Heart left ventricle (tissue), 16 donors: Measurements from ENCODE around the gene PCDHB12. TPM values are rescaled to one million over a fixed set of nuclear protein-coding genes. Genes with fewer than 3 reads are reported as not detected.
A peak's percentile ranks its signal among the peaks of the same experiment; 100 is the strongest.
"Not testable (repeated sequence)": the region's sequence is repeated elsewhere in the genome, so short reads cannot be mapped to it uniquely, and the experiment has no call there.

ENCODE experiments used
- ATAC-seq, 4 donors: fragments of 200-7000 bp; cut with Tn5 transposase; one replicate each; pipeline ENCODE4 v1.9.1; 2020 to 2022; ENCODE audit warnings: moderate library complexity in 4 of 4, mild to moderate bottlenecking in 3 of 4, moderate number of reproducible peaks in 1 of 4
- DNase-seq, 5 donors: peaks; one replicate each; pipeline ENCODE4 v3.0.0-alpha.2; 2020
- H3K27ac ChIP-seq, 12 donors: fragments of 200-600 bp; sonication (generic) in 4 of 12; one replicate each; pipeline versions ENCODE4 v1.5.0 to v1.8.0; 2016 to 2022; ENCODE audit warnings: mild to moderate bottlenecking in 2 of 12
- H3K27me3 ChIP-seq, 9 donors: fragments of 200-600 bp; sonication (generic) in 2 of 9; one replicate each; pipeline versions ENCODE4 v1.5.1 to v1.8.0; 2016 to 2022; ENCODE audit warnings: mild to moderate bottlenecking in 3 of 9
- H3K36me3 ChIP-seq, 9 donors: fragments of 200-600 bp; sonication (generic) in 2 of 9; one replicate each; pipeline versions ENCODE4 v1.5.0 to v1.8.0; 2018 to 2022; ENCODE audit warnings: mild to moderate bottlenecking in 2 of 9
- H3K4me1 ChIP-seq, 12 donors: fragments of 200-600 bp; sonication (generic) in 4 of 12; one replicate each; pipeline versions ENCODE4 v1.5.0 to v1.8.0; 2016 to 2022; ENCODE audit warnings: mild to moderate bottlenecking in 3 of 12
- H3K4me3 ChIP-seq, 12 donors: fragments of 200-600 bp; sonication (generic) in 4 of 12; one replicate each; pipeline versions ENCODE4 v1.5.0 to v1.8.0; 2017 to 2022; ENCODE audit warnings: mild to moderate bottlenecking in 9 of 12, moderate library complexity in 4 of 12
- H3K9me3 ChIP-seq, 12 donors: fragments of 200-600 bp; sonication (generic) in 4 of 12; one replicate each; pipeline versions ENCODE4 v1.5.0 to v1.8.0; 2016 to 2022; ENCODE audit warnings: mild to moderate bottlenecking in 1 of 12
- CTCF ChIP-seq, 12 donors: fragments of 200-600 bp; sonication (generic) in 4 of 12; IDR thresholded peaks; one replicate each; pipeline versions ENCODE4 v1.5.0 to v1.8.0; 2018 to 2022; ENCODE audit warnings: antibody characterized with exemption in 12 of 12, mild to moderate bottlenecking in 5 of 12
- POLR2A ChIP-seq, 2 donors: fragments of 450-650 bp; IDR thresholded peaks; one replicate each; pipeline ENCODE4 v1.6.1; 2017; ENCODE audit warnings: antibody characterized with exemption in 2 of 2, mild to moderate bottlenecking in 2 of 2, moderate library complexity in 2 of 2
- whole genome bisulfite sequencing, 4 donors: extraction: QIAGEN DNeasy Blood & Tissue Kit in 2 of 4; methylation state at CpG; one replicate each; pipeline versions ENCODE4 v1.1.5 to v1.1.7; 2013 to 2018; 5-methylcytosine and 5-hydroxymethylcytosine counted together
- intact Hi-C, 10 donors: fragments of 100-400 bp; cut with DNase I; formaldehyde crosslinking; loops; one replicate each; pipeline versions ENCODE4 v1.11.1 to v1.14.2; 2022
- long read RNA-seq, 3 donors: library from polyadenylated mRNA; unstranded; transcript quantifications; one replicate each; pipeline ENCODE4 v2.0.0, GENCODE V29; 2020 to 2021
- polyA plus RNA-seq, 2 donors: library from polyadenylated mRNA; stranded (reverse); fragments of 200-250 nt; gene quantifications; one replicate each; pipeline ENCODE4 v1.2.3, GENCODE V29; 2013
- total RNA-seq, 9 donors: library from RNA; depleted of rRNA in 2 of 9; stranded (reverse); fragments of >200 nt in 2 of 9; fragmentation: NEBNext Ultra II Directional in 3 of 9; extraction: Animal tissue kit (Norgen Biotek cat#: 25700) in 3 of 9; gene quantifications; one replicate each; pipeline versions ENCODE4 v1.1.0 to v1.2.4, GENCODE V29; 2016 to 2023
- donor health status: ischemic (EF 13 %, LVEDD 7.1; RV severe dilation, severe dysfunction).
- donor health status: healthy with polysubstance abuse.
- donor health status: DM: no; HTN: yes; CAD: no.
- donor health status: DM: no; HTN: no; CAD: no.
- donor health status: ischemic (EF 25% LVEDD 6.9; RV normal size, moderate dysfunction).
- donor health status: ischemic (EF 25% LVEDD 5.7; RV mildly dilated, moderate dysfunction).
- donor health status: healthy.
- donor health status: DM: yes; HTN: yes; CAD: no.
- donor health status: ischemic (EF 35%, LVEDD 5.7; RV mildly dilated, moderate dysfunction).
- donor health status: nonischemic (EF 11% LVEDD 7.7; RV severe dilation, severe dysfunction).
- donor health status: DM: yes; HTN: yes; CAD: no.
- donor health status: PGD.
- donor health status: ischemic (EF 29% LVEDD 5.4; RV normal size, mild dysfunction).
- donor health status: nonischemic (EF 23%, LVEDD 6.1; RV moderate dilation, normal function).

The PCDHB12 gene
- total RNA-seq: 1 to 10 TPM in 5 of 9 donors, under 1 TPM in 4; 0.37 to 2.4 (median 1.2) TPM
- polyA plus RNA-seq: under 1 TPM; 0.27 to 0.58 TPM
- long read RNA-seq, donor 1: 0 reads
- long read RNA-seq, donor 2, partial matches to known transcripts: 0 of 1 reads
- long read RNA-seq, donor 2, other reads (novel, unspliced or antisense): 0 of 1 reads
- long read RNA-seq, donor 3: 0 reads

- intact Hi-C loops: no loop called here
- ATAC-seq: peak in 1 of 4 donors; percentile 26
- Histone ChIP-seq H3K27me3 (peaks cover 0 to 18% (median 3%) of the 10 kb centered on the region in 9 donors), H3K36me3 (no peaks in the 10 kb centered on the region), H3K9me3 (peaks cover 0 to 97% (median 28%) of the 10 kb centered on the region in 12 donors), H3K4me1 (no peaks in the 10 kb centered on the region), H3K27ac (no peak within 1 kb of the TSS), H3K4me3 (peak within 1 kb of the TSS in 7 of 12 donors; percentile 6 to 42 (median 26))
- no peak for DNase-seq
- TF ChIP-seq POLR2A (IDR thresholded peaks at IDR 0.05) (no peak), CTCF (IDR thresholded peaks at IDR 0.05) (peak in 10 of 12 donors; percentile 11 to 43 (median 30))
- 16 to 26% (median 20%) methylated on average over 11 of the region's 11 CpGs for WGBS, 4 donors
Measured at GRCh38 chr5:141208478-141208877, at the start of gene PCDHB12. PCDHB12 (plus strand) TSS chr5:141208719; CDS start chr5:141208908, 189 bp downstream.

- Histone ChIP-seq H3K4me3 (peak within 1 kb of the TSS in 10 of 12 donors; percentile 6 to 56 (median 25)), H3K36me3 (no peaks in the 10 kb centered on the region), H3K27me3 (peaks cover 0 to 47% (median 22%) of the 10 kb centered on the region in 9 donors), H3K27ac (no peak within 1 kb of the TSS), H3K9me3 (peaks cover 0 to 63% (median 19%) of the 10 kb centered on the region in 12 donors), H3K4me1 (no peaks in the 10 kb centered on the region)
- intact Hi-C loops: loop anchor here in 3 of 10 donors (10.0 kb wide), 1 partner anchor 392 kb away; no protein-coding TSS in a partner anchor
- TF ChIP-seq POLR2A (IDR thresholded peaks at IDR 0.05): no peak
- TF ChIP-seq CTCF (IDR thresholded peaks at IDR 0.05): peak in 11 of 12 donors; percentile 31 to 55 (median 42)
- 24 to 32% (median 29%) methylated on average over 20 of the region's 20 CpGs for WGBS, 4 donors
- DNase-seq: no peak
- ATAC-seq: no peak
Measured at GRCh38 chr5:141172381-141173204, 35.9 kb upstream of the PCDHB12 start, which contains the start of gene PCDHB7. PCDHB7 (plus strand) TSS chr5:141172644; CDS start chr5:141172836, 192 bp downstream.

- not testable (repeated sequence) for DNase-seq
- intact Hi-C loops: loop anchor here in 3 of 10 donors (10.0 kb wide), 1 partner anchor 390 kb away; no protein-coding TSS in a partner anchor
- 34 to 38% (median 35%) methylated on average over 40 to 79 of the region's 79 CpGs for WGBS, 4 donors
Measured at GRCh38 chr5:141174291-141175104, 34.0 kb upstream of the PCDHB12 start.

GRCh38 chr5:141175933-141176332 lies 32.6 kb upstream of the PCDHB12 start:
- Histone ChIP-seq H3K9me3 (peaks cover 0 to 75% (median 21%) of the 10 kb centered on the region in 12 donors), H3K36me3 (no peaks in the 10 kb centered on the region), H3K4me1 (no peaks in the 10 kb centered on the region), H3K4me3 (no peak overlapping the region), H3K27me3 (peaks cover 0 to 63% (median 33%) of the 10 kb centered on the region in 9 donors), H3K27ac (no peak overlapping the region)
- DNase-seq (no peak), ATAC-seq (no peak)
- WGBS, 4 donors: 62 to 77% (median 63%) methylated on average over 1 of the region's 1 CpG
- intact Hi-C loops: loop anchor here in 3 of 10 donors (10.0 kb wide), 1 partner anchor 389 kb away; no protein-coding TSS in a partner anchor
- no peak for TF ChIP-seq CTCF (IDR thresholded peaks at IDR 0.05)
- no peak for TF ChIP-seq POLR2A (IDR thresholded peaks at IDR 0.05)

More at GRCh38 chr5:141174291-141175104, 34.0 kb upstream of the PCDHB12 start:
- not testable (repeated sequence) for ATAC-seq, H3K27ac ChIP-seq, H3K36me3 ChIP-seq, H3K4me1 ChIP-seq, H3K4me3 ChIP-seq
- Histone ChIP-seq H3K27me3 (peaks cover 0 to 51% (median 31%) of the 10 kb centered on the region in 9 donors), H3K9me3 (peaks cover 0 to 74% (median 19%) of the 10 kb centered on the region in 12 donors)
